ENCODE results near the gene SNED1.

- TF ChIP-seq, protein P1, sequence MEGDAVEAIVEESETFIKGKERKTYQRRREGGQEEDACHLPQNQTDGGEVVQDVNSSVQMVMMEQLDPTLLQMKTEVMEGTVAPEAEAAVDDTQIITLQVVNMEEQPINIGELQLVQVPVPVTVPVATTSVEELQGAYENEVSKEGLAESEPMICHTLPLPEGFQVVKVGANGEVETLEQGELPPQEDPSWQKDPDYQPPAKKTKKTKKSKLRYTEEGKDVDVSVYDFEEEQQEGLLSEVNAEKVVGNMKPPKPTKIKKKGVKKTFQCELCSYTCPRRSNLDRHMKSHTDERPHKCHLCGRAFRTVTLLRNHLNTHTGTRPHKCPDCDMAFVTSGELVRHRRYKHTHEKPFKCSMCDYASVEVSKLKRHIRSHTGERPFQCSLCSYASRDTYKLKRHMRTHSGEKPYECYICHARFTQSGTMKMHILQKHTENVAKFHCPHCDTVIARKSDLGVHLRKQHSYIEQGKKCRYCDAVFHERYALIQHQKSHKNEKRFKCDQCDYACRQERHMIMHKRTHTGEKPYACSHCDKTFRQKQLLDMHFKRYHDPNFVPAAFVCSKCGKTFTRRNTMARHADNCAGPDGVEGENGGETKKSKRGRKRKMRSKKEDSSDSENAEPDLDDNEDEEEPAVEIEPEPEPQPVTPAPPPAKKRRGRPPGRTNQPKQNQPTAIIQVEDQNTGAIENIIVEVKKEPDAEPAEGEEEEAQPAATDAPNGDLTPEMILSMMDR (conservative IDR thresholded peaks at IDR 0.05; ENCODE audit: low read length): no peak
- no peak for TF ChIP-seq EZH2phosphoT487 (IDR thresholded peaks at IDR 0.05; ENCODE audit: borderline replicate concordance, low read depth, low read length)
Measured at GRCh38 chr2:241094172-241094571, 95.8 kb downstream of the SNED1 start.

Measured in OCI-LY7 (cell line).